HepG2 (cell line): ENCODE results near the gene MLF1. TPM values are rescaled to one million over a fixed set of nuclear protein-coding genes. Genes with fewer than 3 reads are reported as not detected.

ENCODE experiments used
- ATAC-seq: fragments of 200-7000 bp; cut with Tn5 transposase; 3 replicates; pipeline ENCODE4 v1.9.1; 2020; ENCODE audit warnings: mild to moderate bottlenecking, moderate library complexity
- BruUV-seq: library from RNA; stranded (reverse); fragments of 400-500 nt; replicated peaks from 2 replicates; lab custom pipeline; 2021; lab: Mats Ljungman, UMichigan
- CTCF ChIA-PET: fragments of 300-600 bp; formaldehyde crosslinking; extraction: SDS; loops from one replicate; lab custom pipeline; 2021; ENCODE audit warnings: low total read pairs, inconsistent platforms, low intra/inter-chr PET ratio; lab: Yijun Ruan, JAX
- POLR2A ChIA-PET: fragments of 350-600 bp; sonication (Branson Sonifier 250); formaldehyde crosslinking; loops from one replicate; lab custom pipeline; 2020; ENCODE audit warnings: antibody characterized with exemption, inconsistent platforms; lab: Yijun Ruan, JAX
- DNase-seq: peaks from one replicate; pipeline ENCODE4 v3.0.0-alpha.2; 2015; ENCODE audit warnings: low spot score
- FAIRE-seq: peaks from 3 replicates; lab custom pipeline; 2011; peaks lifted over from hg19 to GRCh38; lab: Jason Lieb, UNC
- H2AFZ ChIP-seq: one replicate; pipeline ENCODE4 v1.6.1; 2011; ENCODE audit warnings: low read length, inconsistent platforms
- H3K27ac ChIP-seq: fragments of 300-600 bp; 3 replicates; pipeline ENCODE4 v1.8.0; 2011; ENCODE audit warnings: mixed run types, mild to moderate bottlenecking, mixed read lengths, low read length, inconsistent platforms; ENCODE audit not compliant: insufficient read depth; ENCODE audit errors: extremely low read length
- H3K27me3 ChIP-seq, 2 experiments: fragments of 200-600 bp in 1 of 2; 2 replicates in 1 of 2; 3 replicates in 1 of 2; pipeline versions ENCODE4 v1.6.0 to v1.8.0; 2011; ENCODE audit warnings: low read length in 2 of 2, mild to moderate bottlenecking in 2 of 2, moderate library complexity in 2 of 2, inconsistent platforms in 1 of 2; ENCODE audit not compliant: insufficient read depth in 2 of 2, control insufficient read depth in 1 of 2
- H3K36me3 ChIP-seq, 2 experiments: fragments of 200-600 bp in 1 of 2; replicated peaks in 1 of 2; 2 replicates in 1 of 2; 3 replicates in 1 of 2; pipeline versions ENCODE4 v1.5.1 to v1.8.0; 2011; ENCODE audit warnings: low read length in 2 of 2, inconsistent platforms in 1 of 2; ENCODE audit not compliant: insufficient read depth in 2 of 2, control insufficient read depth in 1 of 2
- H3K4me1 ChIP-seq: 2 replicates; pipeline ENCODE4 v1.5.1; 2012; ENCODE audit warnings: low read length, inconsistent platforms; ENCODE audit not compliant: insufficient read depth
- H3K4me2 ChIP-seq: 2 replicates; pipeline ENCODE4 v1.6.0; 2011; ENCODE audit warnings: low read depth, low read length, inconsistent platforms
- H3K4me3 ChIP-seq, 3 experiments: fragments of 200-600 bp in 1 of 3; sonication (generic), shearing (Covaris generic) in 1 of 3; replicated peaks in 1 of 3; 2 replicates each; pipeline ENCODE4 v1.5.1; 2011 to 2016; ENCODE audit warnings: low read length in 3 of 3, inconsistent platforms in 2 of 3, low read depth in 2 of 3, mild to moderate bottlenecking in 2 of 3, control low read depth in 1 of 3, mixed read lengths in 1 of 3; ENCODE audit not compliant: insufficient read depth in 1 of 3
- H3K79me2 ChIP-seq: one replicate; pipeline ENCODE4 v1.6.1; 2011; ENCODE audit warnings: low read length, inconsistent platforms; ENCODE audit not compliant: insufficient read depth
- H3K9ac ChIP-seq: 2 replicates; pipeline ENCODE4 v1.6.0; 2011; ENCODE audit warnings: mild to moderate bottlenecking, low read depth, low read length, inconsistent platforms; ENCODE audit not compliant: insufficient read depth
- H3K9me3 ChIP-seq: 2 replicates; pipeline ENCODE4 v1.5.1; 2012; ENCODE audit warnings: mild to moderate bottlenecking, low read length
- H4K20me1 ChIP-seq: 2 replicates; pipeline ENCODE4 v1.6.0; 2011; ENCODE audit warnings: inconsistent platforms, mild to moderate bottlenecking, low read length, moderate library complexity; ENCODE audit not compliant: insufficient read depth
- CHCHD3 ChIP-seq: sonication (generic); formaldehyde crosslinking; IDR thresholded peaks from 2 replicates; pipeline ENCODE4 v1.8.0; 2022; ENCODE audit warnings: mild to moderate bottlenecking, missing genetic modification reagents, moderate library complexity
- HHEX ChIP-seq: IDR thresholded peaks from 2 replicates; pipeline ENCODE4 v1.6.1; 2016; ENCODE audit warnings: control low read depth
- HNF4A ChIP-seq: sonication (generic); formaldehyde crosslinking; IDR thresholded peaks from 2 replicates; pipeline ENCODE4 v1.4.0; 2020; ENCODE audit warnings: missing genetic modification reagents
- IRF1 ChIP-seq: sonication (generic); formaldehyde crosslinking; IDR thresholded peaks from 2 replicates; pipeline ENCODE4 v1.4.0; 2020; ENCODE audit warnings: low read depth, mild to moderate bottlenecking, missing genetic modification reagents
- IRF9 ChIP-seq: sonication (generic); formaldehyde crosslinking; IDR thresholded peaks from 2 replicates; pipeline ENCODE4 v1.8.0; 2022; ENCODE audit warnings: missing genetic modification reagents, mild to moderate bottlenecking, borderline replicate concordance
- MNT ChIP-seq: fragments of 450-650 bp; IDR thresholded peaks from 2 replicates; pipeline ENCODE4 v1.6.1; 2016
- NFIC ChIP-seq: IDR thresholded peaks from 2 replicates; pipeline ENCODE4 v1.6.1; 2012; ENCODE audit warnings: mild to moderate bottlenecking, low read length, inconsistent platforms
- PLSCR1 ChIP-seq: sonication (generic); formaldehyde crosslinking; IDR thresholded peaks from 2 replicates; pipeline ENCODE4 v1.5.0; 2020; ENCODE audit warnings: missing genetic modification reagents, mild to moderate bottlenecking, borderline replicate concordance
- PRDM10 ChIP-seq: sonication (generic); formaldehyde crosslinking; IDR thresholded peaks from 2 replicates; pipeline ENCODE4 v1.4.0; 2020; ENCODE audit warnings: low read depth, missing genetic modification reagents
- ZBTB4 ChIP-seq: sonication (generic); formaldehyde crosslinking; IDR thresholded peaks from 2 replicates; pipeline ENCODE4 v1.4.0; 2020; ENCODE audit warnings: missing genetic modification reagents, mild to moderate bottlenecking, borderline replicate concordance
- ZFP37 ChIP-seq: sonication (generic); formaldehyde crosslinking; IDR thresholded peaks from 2 replicates; pipeline ENCODE4 v1.4.0; 2020; ENCODE audit warnings: missing genetic modification reagents, borderline replicate concordance
- ZNF670 ChIP-seq: sonication (generic); formaldehyde crosslinking; IDR thresholded peaks from 2 replicates; pipeline ENCODE4 v1.8.0; 2022; ENCODE audit warnings: mild to moderate bottlenecking, missing genetic modification reagents, borderline replicate concordance
- in situ Hi-C: cut with HindIII; loops from 2 replicates; pipeline ENCODE4 v1.10.0; 2017; ENCODE audit warnings: low pct_unique_long_range_greater_than_20kb; ENCODE audit not compliant: extremely low pct_ligation_motif_present
- intact Hi-C: fragments of 100-400 bp; cut with micrococcal nuclease; formaldehyde crosslinking; loops from one replicate; pipeline ENCODE4 v1.10.0; 2022; ENCODE audit not compliant: unreplicated experiment
- polyA plus RNA-seq, 8 experiments: library from polyadenylated mRNA; depleted of rRNA in 3 of 8; stranded (reverse) in 7 of 8; unstranded in 1 of 8; fragments of >200 nt; fragmentation: Illumina TruSeq in 4 of 8; extraction: Trizol in 4 of 8; gene quantifications; 2 replicates each; pipeline versions ENCODE4 v1.2.1 to v1.2.3, GENCODE V29; 2011 to 2016; ENCODE audit warnings: low read depth in 4 of 8, missing spikeins in 1 of 8, mixed read lengths in 1 of 8; ENCODE audit not compliant: insufficient read depth in 1 of 8
- total RNA-seq, 5 experiments: library from RNA; depleted of rRNA; stranded (reverse); fragments of >200 nt; fragmentation: Illumina TruSeq; extraction: Trizol; gene quantifications; 2 replicates each; pipeline ENCODE4 v1.2.3, GENCODE V29; 2016; ENCODE audit warnings: low read depth in 1 of 5

Gene MLF1
- total and polyA plus RNA-seq, 2 of the 13 experiments (the other 11 are each of a cell fraction or from before 2014, with no cell fraction given), result 0.88 to 1.0 TPM

GRCh38 chr3:158562674-158563073 is 8.3 kb upstream of the MLF1 start (continued):
- no peak for TF ChIP-seq PRDM10 (CRISPR knock-in tag)
- TF ChIP-seq IRF9 (CRISPR knock-in tag), result no peak
- no peak for TF ChIP-seq ZFP37
- TF ChIP-seq NFIC, result no peak
- no peak for TF ChIP-seq CHCHD3 (CRISPR knock-in tag)

- Histone ChIP-seq H2AFZ (no peak overlapping the region), H3K4me1 (no peaks in the 10 kb centered on the region), H4K20me1 (no peaks in the 10 kb centered on the region), H3K36me3 (no peaks in the 10 kb centered on the region), H3K4me3 (no peak overlapping the region), H3K79me2 (no peaks in the 10 kb centered on the region), H3K9me3 (no peaks in the 10 kb centered on the region), H3K27ac (no peak overlapping the region), H3K27me3 (no peaks in the 10 kb centered on the region; a peak in 1 of 5 replicates), H3K4me2 (no peak overlapping the region), H3K9ac (no peak overlapping the region)
- ChIA-PET CTCF (no interaction called here), POLR2A (no interaction called here)
- in situ Hi-C loops (no loop called here), intact Hi-C loops (no loop called here)
- FAIRE-seq (no peak), ATAC-seq (no peak), DNase-seq (no peak)
- BruUV-seq, result no TSS peak
- TF ChIP-seq ZNF670, result no peak
- no peak for TF ChIP-seq HHEX (CRISPR knock-in tag)
- no peak for TF ChIP-seq MNT
- TF ChIP-seq HNF4A (CRISPR knock-in tag), result no peak
- TF ChIP-seq IRF1, result no peak
- TF ChIP-seq ZBTB4 (CRISPR knock-in tag), result no peak
- no peak for TF ChIP-seq PLSCR1 (CRISPR knock-in tag)
These were observed 7.9 kb upstream of the MLF1 start for GRCh38 chr3:158563076-158563475.
